Smooth muscle cell (in vitro differentiated cells): ENCODE results near the gene NFE2. TPM values are rescaled to one million over a fixed set of nuclear protein-coding genes. Genes with fewer than 3 reads are reported as not detected.
A peak's percentile ranks its signal among the peaks of the same experiment; 100 is the strongest.
"Not testable (repeated sequence)": the region's sequence is repeated elsewhere in the genome, so short reads cannot be mapped to it uniquely, and the experiment has no call there.

Source experiments
- DNase-seq: peaks from one replicate; lab custom pipeline; 2025; ENCODE audit not compliant: unreplicated experiment; lab: John Stamatoyannopoulos, UW
- H2AFZ ChIP-seq: fragments of 200-600 bp; sonication (generic); 2 replicates; pipeline ENCODE4 v1.6.0; 2016; ENCODE audit warnings: antibody characterized with exemption, low read depth, mild to moderate bottlenecking
- H3F3A ChIP-seq: fragments of 200-600 bp; sonication (generic); 2 replicates; pipeline ENCODE4 v1.6.0; 2017; ENCODE audit warnings: antibody characterized with exemption, low read depth
- H3K27ac ChIP-seq: fragments of 200-600 bp; sonication (generic); 2 replicates; pipeline ENCODE4 v1.5.1; 2016; ENCODE audit warnings: low read depth, mild to moderate bottlenecking
- H3K27me3 ChIP-seq: fragments of 200-600 bp; sonication (generic); 2 replicates; pipeline ENCODE4 v1.6.1; 2016; ENCODE audit warnings: low read depth, mild to moderate bottlenecking
- H3K36me3 ChIP-seq: fragments of 200-600 bp; sonication (generic); 2 replicates; pipeline ENCODE4 v1.5.1; 2016; ENCODE audit warnings: low read depth
- H3K4me1 ChIP-seq: fragments of 200-600 bp; sonication (generic); 2 replicates; pipeline ENCODE4 v1.5.1; 2016; ENCODE audit warnings: low read depth
- H3K4me2 ChIP-seq: fragments of 200-600 bp; sonication (generic); 2 replicates; pipeline ENCODE4 v1.6.0; 2016; ENCODE audit warnings: mild to moderate bottlenecking
- H3K4me3 ChIP-seq: fragments of 200-600 bp; sonication (generic); 2 replicates; pipeline ENCODE4 v1.5.1; 2016; ENCODE audit warnings: mild to moderate bottlenecking
- H3K79me2 ChIP-seq: fragments of 200-600 bp; sonication (generic); 2 replicates; pipeline ENCODE4 v1.6.0; 2016; ENCODE audit warnings: low read depth, mild to moderate bottlenecking
- H3K9ac ChIP-seq: fragments of 200-600 bp; sonication (generic); 2 replicates; pipeline ENCODE4 v1.6.0; 2016; ENCODE audit warnings: low read depth
- H3K9me3 ChIP-seq: fragments of 200-600 bp; sonication (generic); replicated peaks from 2 replicates; pipeline ENCODE4 v1.5.1; 2016; ENCODE audit warnings: low read depth
- H4K20me1 ChIP-seq: fragments of 200-600 bp; sonication (generic); 2 replicates; pipeline ENCODE4 v1.6.0; 2016; ENCODE audit warnings: low read depth
- WGBS: methylation state at CpG from one replicate; pipeline ENCODE4 v1.1.7; 2016; ENCODE audit warnings: low lambda C conversion rate; 5-methylcytosine and 5-hydroxymethylcytosine counted together
- polyA plus RNA-seq: library from polyadenylated mRNA; unstranded; fragments of >200 nt; fragmentation: Nextera tagmentation; extraction: Ambion mirVana; gene quantifications from 2 replicates; pipeline ENCODE4 v1.2.1, GENCODE V29; 2016
- total RNA-seq: library from RNA; depleted of rRNA; stranded (reverse); fragments of >200 nt; gene quantifications from 2 replicates; pipeline ENCODE4 v1.2.3, GENCODE V29; 2014
- TF ChIP-seq, protein P1 (sequence below): fragments of 200-600 bp; sonication (generic); IDR thresholded peaks from 2 replicates; pipeline ENCODE4 v1.5.1; 2017; ENCODE audit warnings: borderline replicate concordance, mild to moderate bottlenecking, antibody characterized with exemption; ENCODE audit not compliant: insufficient read depth, poor library complexity, severe bottlenecking

The NFE2 gene
- total and polyA plus RNA-seq, 2 experiments from 2014 or later = 0.13 to 0.24 TPM

DNA sequence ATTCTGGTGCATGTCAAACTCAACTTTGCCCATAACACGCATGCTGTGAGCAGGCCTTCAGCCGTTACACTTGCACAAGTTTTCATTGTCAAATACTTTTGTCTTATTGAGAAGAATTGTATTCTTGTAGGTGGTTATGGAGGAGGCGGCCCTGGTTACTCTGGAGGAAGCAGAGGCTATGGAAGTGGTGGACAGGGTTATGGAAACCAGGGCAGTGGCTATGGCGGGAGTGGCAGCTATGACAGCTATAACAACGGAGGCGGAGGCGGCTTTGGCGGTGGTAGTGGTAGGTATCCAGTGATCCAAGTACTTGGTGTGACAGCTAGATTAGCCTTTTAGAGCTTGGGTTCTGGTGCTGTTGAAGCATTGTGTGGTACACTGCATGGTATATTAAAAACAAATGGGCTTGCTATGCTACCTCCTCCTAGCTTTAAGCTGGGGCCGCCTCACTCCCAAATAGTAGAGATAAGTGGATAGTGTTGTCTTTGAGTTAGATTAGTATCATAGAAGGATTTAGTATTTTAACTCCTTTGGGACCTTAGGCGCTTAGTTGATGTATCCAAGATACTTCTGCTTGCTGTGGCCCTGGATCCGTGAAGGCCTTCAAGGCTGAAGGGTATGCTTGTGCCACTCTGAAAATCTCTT is 17.7 kb downstream of the NFE2 start:
- peaks cover 30% of the 10 kb centered on the region for H3K4me1 ChIP-seq
- no peak for DNase-seq
- H4K20me1 ChIP-seq = peaks cover 74% of the 10 kb centered on the region
- TF ChIP-seq, protein P1, sequence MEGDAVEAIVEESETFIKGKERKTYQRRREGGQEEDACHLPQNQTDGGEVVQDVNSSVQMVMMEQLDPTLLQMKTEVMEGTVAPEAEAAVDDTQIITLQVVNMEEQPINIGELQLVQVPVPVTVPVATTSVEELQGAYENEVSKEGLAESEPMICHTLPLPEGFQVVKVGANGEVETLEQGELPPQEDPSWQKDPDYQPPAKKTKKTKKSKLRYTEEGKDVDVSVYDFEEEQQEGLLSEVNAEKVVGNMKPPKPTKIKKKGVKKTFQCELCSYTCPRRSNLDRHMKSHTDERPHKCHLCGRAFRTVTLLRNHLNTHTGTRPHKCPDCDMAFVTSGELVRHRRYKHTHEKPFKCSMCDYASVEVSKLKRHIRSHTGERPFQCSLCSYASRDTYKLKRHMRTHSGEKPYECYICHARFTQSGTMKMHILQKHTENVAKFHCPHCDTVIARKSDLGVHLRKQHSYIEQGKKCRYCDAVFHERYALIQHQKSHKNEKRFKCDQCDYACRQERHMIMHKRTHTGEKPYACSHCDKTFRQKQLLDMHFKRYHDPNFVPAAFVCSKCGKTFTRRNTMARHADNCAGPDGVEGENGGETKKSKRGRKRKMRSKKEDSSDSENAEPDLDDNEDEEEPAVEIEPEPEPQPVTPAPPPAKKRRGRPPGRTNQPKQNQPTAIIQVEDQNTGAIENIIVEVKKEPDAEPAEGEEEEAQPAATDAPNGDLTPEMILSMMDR = no peak
- peak overlapping the region; percentile 96 for H3K4me2 ChIP-seq
- peak overlapping the region; percentile 74 for H3K4me3 ChIP-seq
- H3K79me2 ChIP-seq = peaks cover 49% of the 10 kb centered on the region
- WGBS = 53% methylated on average over 11 of the region's 11 CpGs
- no peak overlapping the region for H2AFZ ChIP-seq
- H3K36me3 ChIP-seq = peaks cover 21% of the 10 kb centered on the region
- H3K9me3 ChIP-seq = no peaks in the 10 kb centered on the region
- H3K9ac ChIP-seq = peak overlapping the region; percentile 90
- H3K27ac ChIP-seq = peak overlapping the region; percentile 88
- peaks cover 53% of the 10 kb centered on the region for H3F3A ChIP-seq
- no peaks in the 10 kb centered on the region for H3K27me3 ChIP-seq

DNA sequence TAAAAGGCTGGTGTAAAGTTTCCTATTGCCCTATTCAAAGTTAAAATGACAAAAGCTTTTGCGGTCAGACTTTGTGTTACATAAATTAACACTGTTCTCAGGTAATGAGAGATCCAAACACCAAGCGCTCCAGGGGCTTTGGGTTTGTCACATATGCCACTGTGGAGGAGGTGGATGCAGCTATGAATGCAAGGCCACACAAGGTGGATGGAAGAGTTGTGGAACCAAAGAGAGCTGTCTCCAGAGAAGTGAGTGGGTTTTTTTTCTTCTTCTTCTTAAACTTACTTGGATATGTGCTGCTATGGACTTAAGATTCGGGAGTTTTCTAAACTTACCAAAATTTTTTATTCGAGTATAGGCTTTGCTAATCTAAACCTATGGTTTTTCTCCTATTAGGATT is 19.1 kb downstream of the NFE2 start:
- peaks cover 16% of the 10 kb centered on the region for H3K36me3 ChIP-seq
- H3K27ac ChIP-seq = peak overlapping the region; percentile 88
- DNase-seq, H3K27me3 ChIP-seq, H3K9me3 ChIP-seq, H2AFZ ChIP-seq: not testable (repeated sequence)
- H3F3A ChIP-seq = peaks cover 40% of the 10 kb centered on the region
- H3K4me3 ChIP-seq = peak overlapping the region; percentile 74
- peaks cover 36% of the 10 kb centered on the region for H3K4me1 ChIP-seq
- peak overlapping the region; percentile 90 for H3K9ac ChIP-seq
- 6% methylated on average over 4 of the region's 4 CpGs for WGBS
- H3K79me2 ChIP-seq = peaks cover 63% of the 10 kb centered on the region
- peak overlapping the region; percentile 96 for H3K4me2 ChIP-seq
- H4K20me1 ChIP-seq = peaks cover 60% of the 10 kb centered on the region

DNA sequence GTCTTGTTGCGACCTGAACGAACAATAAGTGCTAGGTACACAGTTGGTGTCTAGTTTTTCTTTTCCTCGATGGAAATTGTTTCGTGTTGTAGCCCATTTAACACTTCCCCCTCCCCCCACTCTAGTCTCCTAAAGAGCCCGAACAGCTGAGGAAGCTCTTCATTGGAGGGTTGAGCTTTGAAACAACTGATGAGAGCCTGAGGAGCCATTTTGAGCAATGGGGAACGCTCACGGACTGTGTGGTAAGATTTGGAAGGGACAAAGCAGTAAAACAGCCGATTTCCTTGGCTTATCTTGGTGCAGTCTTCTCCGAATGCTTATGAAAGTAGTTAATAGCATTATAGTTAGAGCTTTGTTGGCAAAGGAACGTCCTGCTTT is 19.6 kb downstream of the NFE2 start:
- not testable (repeated sequence) for H3K9me3 ChIP-seq, H3K27me3 ChIP-seq, DNase-seq, H2AFZ ChIP-seq
- under 1% methylated on average over 10 of the region's 10 CpGs for WGBS
- Histone ChIP-seq H3F3A (peaks cover 35% of the 10 kb centered on the region), H3K9ac (peak overlapping the region; percentile 90), H3K4me2 (peak overlapping the region; percentile 96), H3K79me2 (peaks cover 68% of the 10 kb centered on the region), H3K4me3 (peak overlapping the region; percentile 74), H3K27ac (peak overlapping the region; percentile 88), H4K20me1 (peaks cover 56% of the 10 kb centered on the region), H3K4me1 (peaks cover 36% of the 10 kb centered on the region), H3K36me3 (peaks cover 16% of the 10 kb centered on the region)

DNA sequence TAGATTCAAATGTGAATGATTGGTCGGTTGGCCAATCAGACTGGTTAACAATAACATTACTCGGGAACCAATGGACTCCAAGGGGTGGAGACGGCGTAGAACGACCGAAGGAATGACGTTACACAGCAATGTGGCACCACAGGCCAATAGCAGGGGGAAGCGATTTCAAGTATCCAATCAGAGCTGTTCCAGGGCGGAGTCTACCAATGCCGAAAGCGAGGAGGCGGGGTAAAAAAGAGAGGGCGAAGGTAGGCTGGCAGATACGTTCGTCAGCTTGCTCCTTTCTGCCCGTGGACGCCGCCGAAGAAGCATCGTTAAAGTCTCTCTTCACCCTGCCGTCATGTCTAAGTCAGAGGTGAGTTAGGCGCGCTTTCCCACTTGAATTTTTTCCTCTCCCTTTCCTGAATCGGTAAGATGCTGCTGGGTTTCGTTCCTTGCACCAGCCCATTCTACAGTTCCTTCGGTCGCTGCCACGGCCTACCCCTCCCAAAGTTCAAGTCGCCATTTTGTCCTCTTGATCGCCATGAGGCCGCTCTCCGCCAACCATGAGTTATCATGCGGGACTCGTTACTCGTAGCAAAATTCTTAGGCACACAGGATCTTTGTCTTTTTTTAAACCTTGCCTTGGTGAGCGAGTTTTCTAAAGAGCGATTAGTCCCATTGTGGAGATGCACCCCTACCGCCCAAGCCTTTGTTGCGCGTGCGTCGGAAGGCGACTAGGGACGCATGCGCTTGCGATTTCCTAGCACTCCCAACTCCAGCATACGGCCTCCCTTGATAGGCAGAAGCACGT is 20.2 kb downstream of the NFE2 start, which contains the start of gene HNRNPA1:
TSS of gene HNRNPA1 (plus strand) at position 259 of the 793 bp plus-strand sequence. CDS start at position 341, 82 bp downstream.
- TF ChIP-seq, protein P1 = no peak
- peaks cover 36% of the 10 kb centered on the region for H3K4me1 ChIP-seq
- H3K9ac ChIP-seq = peak within 1 kb of the TSS; percentile 90
- H3K27me3 ChIP-seq = no peaks in the 10 kb centered on the region
- peaks cover 50% of the 10 kb centered on the region for H4K20me1 ChIP-seq
- H3K4me2 ChIP-seq = peak within 1 kb of the TSS; percentile 96
- peaks cover 29% of the 10 kb centered on the region for H3F3A ChIP-seq
- peak within 1 kb of the TSS; percentile 74 for H3K4me3 ChIP-seq
- H3K36me3 ChIP-seq = peaks cover 16% of the 10 kb centered on the region
- H3K79me2 ChIP-seq = peaks cover 73% of the 10 kb centered on the region
- peak; percentile 86 for DNase-seq
- H2AFZ ChIP-seq = peak within 1 kb of the TSS; percentile 81
- H3K9me3 ChIP-seq = no peaks in the 10 kb centered on the region
- peak within 1 kb of the TSS; percentile 89 for H3K27ac ChIP-seq
- WGBS = under 1% methylated on average over 48 of the region's 48 CpGs
